Neural cell (in vitro differentiated cells): ENCODE measurements around the gene UROC1. TPM values are rescaled to one million over a fixed set of nuclear protein-coding genes. Genes with fewer than 3 reads are reported as not detected.

ENCODE experiments used
- H2AFZ ChIP-seq: fragments of 200-600, 300-800 bp; sonication (generic), shearing (Covaris generic); 2 replicates; pipeline ENCODE4 v1.6.0; 2014; ENCODE audit warnings: low read depth, mild to moderate bottlenecking, antibody characterized with exemption, low read length, moderate library complexity
- H3F3A ChIP-seq: fragments of 200-600 bp; shearing (Covaris generic); 2 replicates; pipeline ENCODE4 v1.6.1; 2016; ENCODE audit warnings: mild to moderate bottlenecking, moderate library complexity, mixed read lengths, antibody characterized with exemption, low read length; ENCODE audit not compliant: insufficient read depth, poor library complexity, severe bottlenecking
- H3K27ac ChIP-seq: fragments of 200-600, 300-800 bp; sonication (generic), shearing (Covaris generic); 2 replicates; pipeline ENCODE4 v1.5.1; 2014; ENCODE audit warnings: mild to moderate bottlenecking, low read length, moderate library complexity
- H3K27me3 ChIP-seq: fragments of 300-800, 200-600 bp; sonication (generic), shearing (Covaris generic); 2 replicates; pipeline ENCODE4 v1.6.0; 2014; ENCODE audit warnings: mild to moderate bottlenecking, low read depth, low read length, moderate library complexity; ENCODE audit not compliant: insufficient read depth
- H3K36me3 ChIP-seq: fragments of 300-800, 200-600 bp; sonication (generic), shearing (Covaris generic); 2 replicates; pipeline ENCODE4 v1.5.1; 2014; ENCODE audit warnings: mild to moderate bottlenecking, antibody characterized with exemption, low read length, moderate library complexity; ENCODE audit not compliant: insufficient read depth
- H3K4me2 ChIP-seq: fragments of 300-800, 200-600 bp; sonication (generic), shearing (Covaris generic); 2 replicates; pipeline ENCODE4 v1.6.0; 2014; ENCODE audit warnings: mild to moderate bottlenecking, low read length
- H3K4me3 ChIP-seq: fragments of 300-800, 200-600 bp; sonication (generic), shearing (Covaris generic); 2 replicates; pipeline ENCODE4 v1.5.1; 2014; ENCODE audit warnings: mild to moderate bottlenecking, low read length, moderate library complexity
- H3K79me2 ChIP-seq: fragments of 200-600 bp; shearing (Covaris generic); replicated peaks from 2 replicates; pipeline ENCODE4 v1.6.0; 2014; ENCODE audit warnings: mild to moderate bottlenecking, low read length, moderate library complexity; ENCODE audit not compliant: insufficient read depth
- H3K9ac ChIP-seq: fragments of 300-800, 200-600 bp; sonication (generic), shearing (Covaris generic); 2 replicates; pipeline ENCODE4 v1.6.1; 2016; ENCODE audit warnings: mild to moderate bottlenecking, low read length, mixed read lengths
- H3K9me2 ChIP-seq: fragments of 200-600 bp; shearing (Covaris generic); 2 replicates; pipeline ENCODE4 v1.6.1; 2016; ENCODE audit warnings: mild to moderate bottlenecking, low read length, mixed read lengths; ENCODE audit not compliant: insufficient read depth
- H3K9me3 ChIP-seq: fragments of 200-600, 300-800 bp; sonication (generic), shearing (Covaris generic); 2 replicates; pipeline ENCODE4 v1.6.1; 2016; ENCODE audit warnings: mild to moderate bottlenecking, mixed run types, low read length, moderate library complexity, mixed read lengths
- H4K20me1 ChIP-seq: fragments of 200-600 bp; shearing (Covaris generic); 2 replicates; pipeline ENCODE4 v1.6.1; 2016; ENCODE audit warnings: mild to moderate bottlenecking, mixed run types; ENCODE audit not compliant: insufficient read depth
- CTCF ChIP-seq: fragments of 450-650 bp; IDR thresholded peaks from 2 replicates; pipeline ENCODE4 v1.5.1; 2014; ENCODE audit warnings: antibody characterized with exemption, mild to moderate bottlenecking, moderate library complexity; ENCODE audit not compliant: poor library complexity, severe bottlenecking
- EP300 ChIP-seq: fragments of 450-650 bp; conservative IDR thresholded peaks from 2 replicates; pipeline ENCODE4 v1.6.1; 2014; ENCODE audit warnings: antibody characterized with exemption, mild to moderate bottlenecking, moderate library complexity; ENCODE audit not compliant: poor library complexity, severe bottlenecking
- EZH2 ChIP-seq: fragments of 200-600, 300-800 bp; shearing (Covaris generic), sonication (generic); IDR thresholded peaks from 2 replicates; pipeline ENCODE4 v1.6.1; 2014; ENCODE audit warnings: antibody characterized with exemption, low read length, borderline replicate concordance, mild to moderate bottlenecking; ENCODE audit not compliant: insufficient read depth, poor library complexity, severe bottlenecking
- MXI1 ChIP-seq: fragments of 450-650 bp; conservative IDR thresholded peaks from 2 replicates; pipeline ENCODE4 v1.6.1; 2014; ENCODE audit warnings: antibody characterized with exemption, mild to moderate bottlenecking; ENCODE audit not compliant: poor library complexity, severe bottlenecking
- POLR2AphosphoS5 ChIP-seq: IDR thresholded peaks from 2 replicates; pipeline ENCODE4 v1.6.1; 2012
- RAD21 ChIP-seq: fragments of 450-650 bp; conservative IDR thresholded peaks from 2 replicates; pipeline ENCODE4 v1.6.1; 2014; ENCODE audit warnings: antibody characterized with exemption, mild to moderate bottlenecking, moderate library complexity
- REST ChIP-seq: IDR thresholded peaks from 2 replicates; pipeline ENCODE4 v1.6.1; 2012; ENCODE audit warnings: borderline replicate concordance
- SMC3 ChIP-seq: fragments of 450-650 bp; conservative IDR thresholded peaks from 2 replicates; pipeline ENCODE4 v1.6.1; 2014; ENCODE audit warnings: antibody characterized with exemption, mild to moderate bottlenecking, moderate library complexity; ENCODE audit not compliant: poor library complexity
- TAF1 ChIP-seq: IDR thresholded peaks from 2 replicates; pipeline ENCODE4 v1.6.1; 2012; ENCODE audit warnings: low read depth
- polyA plus RNA-seq: library from polyadenylated mRNA; depleted of rRNA; stranded (reverse); fragments of >200 nt; gene quantifications from 2 replicates; pipeline ENCODE4 v1.2.3, GENCODE V29; 2014

UROC1 gene
- polyA plus RNA-seq, 1 donor from 2014 or later, result not detected

- TF ChIP-seq EP300 (no peak), TAF1 (no peak), MXI1 (no peak), EZH2 (no peak), REST (no peak), RAD21 (no peak), SMC3 (no peak), CTCF (no peak), POLR2AphosphoS5 (no peak)
- H3K36me3 ChIP-seq, result no peaks in the 10 kb centered on the region
- no peaks in the 10 kb centered on the region for H3K27me3 ChIP-seq
- no peak overlapping the region for H3K4me3 ChIP-seq
- no peak overlapping the region for H3K9ac ChIP-seq
- no peak overlapping the region for H3K4me2 ChIP-seq
- H3K79me2 ChIP-seq, result no peaks in the 10 kb centered on the region
- no peak overlapping the region for H3K27ac ChIP-seq
- H2AFZ ChIP-seq, result no peak overlapping the region
- no peaks in the 10 kb centered on the region for H3K9me3 ChIP-seq
- no peaks in the 10 kb centered on the region for H4K20me1 ChIP-seq
- no peaks in the 10 kb centered on the region for H3K9me2 ChIP-seq
- H3F3A ChIP-seq, result no peaks in the 10 kb centered on the region
Observed at GRCh38 chr3:126497956-126498355, 19.6 kb downstream of the UROC1 start.

- no peaks in the 10 kb centered on the region for H3K79me2 ChIP-seq
- H3K36me3 ChIP-seq, result no peaks in the 10 kb centered on the region
- no peaks in the 10 kb centered on the region for H3F3A ChIP-seq
- no peaks in the 10 kb centered on the region for H3K9me3 ChIP-seq
- H3K9ac ChIP-seq, result no peak overlapping the region
- no peaks in the 10 kb centered on the region for H3K9me2 ChIP-seq
- no peak overlapping the region for H3K27ac ChIP-seq
- H3K4me2 ChIP-seq, result no peak overlapping the region
- no peak overlapping the region for H3K4me3 ChIP-seq
- H2AFZ ChIP-seq, result no peak overlapping the region
- no peaks in the 10 kb centered on the region for H3K27me3 ChIP-seq
- TF ChIP-seq EP300 (no peak), POLR2AphosphoS5 (no peak)
- H4K20me1 ChIP-seq, result no peaks in the 10 kb centered on the region
Observed at GRCh38 chr3:126496894-126497850, 20.4 kb downstream of the UROC1 start.
